Colonic mucosa (tissue), 4 donors: Measurements from ENCODE around the gene NT5DC3. TPM values are rescaled to one million over a fixed set of nuclear protein-coding genes. Genes with fewer than 3 reads are reported as not detected.
A peak's percentile ranks its signal among the peaks of the same experiment; 100 is the strongest.

ENCODE experiments used
- DNase-seq: peaks from one replicate; pipeline ENCODE4 v3.0.0-alpha.2; 2020
- H3K27ac ChIP-seq: fragments of 200-600 bp; one replicate; pipeline ENCODE4 v1.8.0; 2021
- H3K27me3 ChIP-seq: fragments of 200-600 bp; one replicate; pipeline ENCODE4 v1.8.0; 2021
- H3K36me3 ChIP-seq: fragments of 200-600 bp; one replicate; pipeline ENCODE4 v1.8.0; 2021
- H3K4me1 ChIP-seq: fragments of 200-600 bp; one replicate; pipeline ENCODE4 v1.8.0; 2021; ENCODE audit warnings: mild to moderate bottlenecking
- H3K4me3 ChIP-seq: fragments of 200-600 bp; one replicate; pipeline ENCODE4 v1.8.0; 2021
- H3K9ac ChIP-seq, 2 donors: one replicate each; pipeline ENCODE4 v1.7.0; 2013; ENCODE audit warnings: control low read depth in 2 of 2, low read depth in 2 of 2, low read length in 2 of 2
- H3K9me3 ChIP-seq: fragments of 200-600 bp; one replicate; pipeline ENCODE4 v1.8.0; 2021
- intact Hi-C: fragments of 100-400 bp; cut with DNase I; formaldehyde crosslinking; loops from one replicate; pipeline ENCODE4 v1.14.1; 2022
- total RNA-seq, 2 donors: library from RNA; stranded (reverse); fragmentation: NEBNext Ultra II Directional in 1 of 2; extraction: Animal tissue kit (Norgen Biotek cat#: 25700) in 1 of 2; gene quantifications; one replicate each; pipeline ENCODE4 v1.2.1, GENCODE V29; 2021
- TF ChIP-seq, protein P1 (sequence below): fragments of 200-600 bp; IDR thresholded peaks from one replicate; pipeline ENCODE4 v1.8.0; 2022; ENCODE audit warnings: antibody characterized with exemption, mild to moderate bottlenecking
- donor health status: healthy.
- donor health status: DM: no; HTN: no; CAD: no.
- donor health status: DM: no; HTN: no; CAD: no.

NT5DC3 gene
- total RNA-seq, 2 donors from 2014 or later, result 10.0 to 22.6 TPM

DNA sequence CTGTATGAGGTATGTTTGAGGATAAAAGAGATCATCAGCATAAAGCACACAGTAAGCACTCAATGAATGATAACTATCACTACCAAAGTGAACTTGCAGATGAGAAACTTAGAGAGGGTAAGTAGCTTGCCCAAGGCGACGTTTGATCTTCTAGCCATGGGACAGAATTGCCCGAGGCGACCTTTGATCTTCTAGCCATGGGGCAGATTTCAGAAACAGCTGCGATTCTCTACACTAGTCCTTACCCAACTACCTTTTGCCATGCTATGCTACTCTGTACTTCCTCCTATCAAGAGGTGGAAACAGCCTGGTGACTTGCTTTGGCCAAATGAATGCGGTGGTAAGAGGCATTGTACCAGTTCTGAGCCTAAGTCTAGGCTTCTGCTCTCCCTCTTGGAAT lies 23.7 kb upstream of the NT5DC3 start:
- TF ChIP-seq, protein P1, sequence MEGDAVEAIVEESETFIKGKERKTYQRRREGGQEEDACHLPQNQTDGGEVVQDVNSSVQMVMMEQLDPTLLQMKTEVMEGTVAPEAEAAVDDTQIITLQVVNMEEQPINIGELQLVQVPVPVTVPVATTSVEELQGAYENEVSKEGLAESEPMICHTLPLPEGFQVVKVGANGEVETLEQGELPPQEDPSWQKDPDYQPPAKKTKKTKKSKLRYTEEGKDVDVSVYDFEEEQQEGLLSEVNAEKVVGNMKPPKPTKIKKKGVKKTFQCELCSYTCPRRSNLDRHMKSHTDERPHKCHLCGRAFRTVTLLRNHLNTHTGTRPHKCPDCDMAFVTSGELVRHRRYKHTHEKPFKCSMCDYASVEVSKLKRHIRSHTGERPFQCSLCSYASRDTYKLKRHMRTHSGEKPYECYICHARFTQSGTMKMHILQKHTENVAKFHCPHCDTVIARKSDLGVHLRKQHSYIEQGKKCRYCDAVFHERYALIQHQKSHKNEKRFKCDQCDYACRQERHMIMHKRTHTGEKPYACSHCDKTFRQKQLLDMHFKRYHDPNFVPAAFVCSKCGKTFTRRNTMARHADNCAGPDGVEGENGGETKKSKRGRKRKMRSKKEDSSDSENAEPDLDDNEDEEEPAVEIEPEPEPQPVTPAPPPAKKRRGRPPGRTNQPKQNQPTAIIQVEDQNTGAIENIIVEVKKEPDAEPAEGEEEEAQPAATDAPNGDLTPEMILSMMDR, result no peak
- DNase-seq, result no peak
- no peak overlapping the region for H3K9ac ChIP-seq
- intact Hi-C loops, result no loop called here
- H3K4me1 ChIP-seq, result peaks cover under 1% of the 10 kb centered on the region
- H3K36me3 ChIP-seq, result no peaks in the 10 kb centered on the region
- H3K9me3 ChIP-seq, result no peaks in the 10 kb centered on the region
- H3K27me3 ChIP-seq, result no peaks in the 10 kb centered on the region
- H3K27ac ChIP-seq, result no peak overlapping the region
- H3K4me3 ChIP-seq, result no peak overlapping the region

- no peak overlapping the region for H3K4me3 ChIP-seq
- H3K4me1 ChIP-seq, result peaks cover 3% of the 10 kb centered on the region
- no peaks in the 10 kb centered on the region for H3K9me3 ChIP-seq
- H3K9ac ChIP-seq, result no peak overlapping the region
- H3K36me3 ChIP-seq, result no peaks in the 10 kb centered on the region
- DNase-seq, result peak; percentile 85
- H3K27ac ChIP-seq, result peak overlapping the region; percentile 82
- H3K27me3 ChIP-seq, result no peaks in the 10 kb centered on the region
- intact Hi-C loops, result no loop called here
- TF ChIP-seq, protein P1, result no peak
Observed at GRCh38 chr12:103858953-103859601, 18.0 kb upstream of the NT5DC3 start.

- H3K27ac ChIP-seq, result peak overlapping the region; percentile 82
- no peaks in the 10 kb centered on the region for H3K36me3 ChIP-seq
- no peak overlapping the region for H3K4me3 ChIP-seq
- H3K4me1 ChIP-seq, result peaks cover 3% of the 10 kb centered on the region
- H3K9ac ChIP-seq, result no peak overlapping the region
- TF ChIP-seq, protein P1, result no peak
- intact Hi-C loops, result no loop called here
- H3K9me3 ChIP-seq, result no peaks in the 10 kb centered on the region
- no peaks in the 10 kb centered on the region for H3K27me3 ChIP-seq
- no peak for DNase-seq
Observed at GRCh38 chr12:103858335-103858734, 17.3 kb upstream of the NT5DC3 start.

GRCh38 chr12:103857164-103857563 lies 16.1 kb upstream of the NT5DC3 start:
- no peak overlapping the region for H3K4me3 ChIP-seq
- H3K4me1 ChIP-seq, result peaks cover 3% of the 10 kb centered on the region
- intact Hi-C loops, result no loop called here
- H3K9ac ChIP-seq, result no peak overlapping the region
- H3K36me3 ChIP-seq, result no peaks in the 10 kb centered on the region
- DNase-seq, result no peak
- no peaks in the 10 kb centered on the region for H3K27me3 ChIP-seq
- H3K9me3 ChIP-seq, result no peaks in the 10 kb centered on the region
- TF ChIP-seq, protein P1, result no peak
- no peak overlapping the region for H3K27ac ChIP-seq

- no peaks in the 10 kb centered on the region for H3K9me3 ChIP-seq
- no peak for DNase-seq
- no peak overlapping the region for H3K9ac ChIP-seq
- no peak overlapping the region for H3K27ac ChIP-seq
- intact Hi-C loops, result no loop called here
- TF ChIP-seq, protein P1, result no peak
- H3K4me1 ChIP-seq, result peaks cover 3% of the 10 kb centered on the region
- H3K27me3 ChIP-seq, result no peaks in the 10 kb centered on the region
- no peak overlapping the region for H3K4me3 ChIP-seq
- H3K36me3 ChIP-seq, result no peaks in the 10 kb centered on the region
Observed at GRCh38 chr12:103855896-103856657, 15.0 kb upstream of the NT5DC3 start.
